ENCODE data around the gene CYTH3.
"Not testable (repeated sequence)": the region's sequence is repeated elsewhere in the genome, so short reads cannot be mapped to it uniquely, and the experiment has no call there.

CYTH3 gene, protein sequence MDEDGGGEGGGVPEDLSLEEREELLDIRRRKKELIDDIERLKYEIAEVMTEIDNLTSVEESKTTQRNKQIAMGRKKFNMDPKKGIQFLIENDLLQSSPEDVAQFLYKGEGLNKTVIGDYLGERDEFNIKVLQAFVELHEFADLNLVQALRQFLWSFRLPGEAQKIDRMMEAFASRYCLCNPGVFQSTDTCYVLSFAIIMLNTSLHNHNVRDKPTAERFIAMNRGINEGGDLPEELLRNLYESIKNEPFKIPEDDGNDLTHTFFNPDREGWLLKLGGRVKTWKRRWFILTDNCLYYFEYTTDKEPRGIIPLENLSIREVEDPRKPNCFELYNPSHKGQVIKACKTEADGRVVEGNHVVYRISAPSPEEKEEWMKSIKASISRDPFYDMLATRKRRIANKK
- total RNA-seq, result 8.6 to 21.2 reads per million in 2 donors

DNA sequence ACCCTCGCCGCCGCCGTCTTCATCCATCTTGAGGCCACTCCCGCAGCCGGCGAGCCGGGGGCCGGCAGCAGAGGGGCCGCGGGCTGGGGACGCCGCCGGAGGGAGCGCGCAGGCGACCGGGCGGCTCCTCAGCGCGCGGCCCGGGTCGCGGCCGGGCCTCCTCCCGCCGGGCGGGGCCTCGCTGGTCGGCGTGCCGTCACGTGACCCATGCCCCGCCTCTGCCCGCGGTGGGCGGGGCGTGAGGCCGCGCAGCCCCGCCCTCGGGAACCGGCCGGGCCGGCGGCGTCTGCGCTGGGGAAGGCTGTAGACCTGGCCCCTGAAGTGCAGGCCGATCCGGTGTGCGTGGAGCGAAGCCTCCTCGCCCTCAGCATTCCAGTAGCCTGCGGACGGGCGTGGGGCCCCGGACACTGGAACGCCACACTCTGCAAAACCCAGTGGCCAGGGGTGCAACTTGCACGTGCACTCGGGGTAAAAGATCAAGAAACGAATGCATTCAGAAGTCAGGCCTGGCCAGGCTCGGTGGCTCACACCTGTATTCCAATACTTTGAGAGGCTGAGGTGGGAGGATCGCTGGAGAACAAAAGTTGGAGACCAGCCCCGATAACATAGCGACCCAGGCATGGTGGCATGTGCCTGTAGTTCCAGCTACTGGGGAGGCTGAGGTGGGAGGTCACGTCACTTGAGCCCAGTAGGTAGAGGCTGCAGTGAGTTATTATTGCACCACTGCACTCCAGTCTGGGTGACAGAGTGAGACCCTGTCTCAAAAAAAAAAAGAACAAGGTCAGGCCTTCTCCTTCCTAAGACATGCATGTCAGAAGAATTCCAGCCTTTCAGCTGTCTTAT lies at the start of gene CYTH3:
Gene CYTH3 (minus strand): TSS at position 144 of the 843 bp plus-strand sequence. CDS start 117 bp downstream, at position 27.
- DNase-seq, result peak; percentile 62 to 76 (median 63)

DNA sequence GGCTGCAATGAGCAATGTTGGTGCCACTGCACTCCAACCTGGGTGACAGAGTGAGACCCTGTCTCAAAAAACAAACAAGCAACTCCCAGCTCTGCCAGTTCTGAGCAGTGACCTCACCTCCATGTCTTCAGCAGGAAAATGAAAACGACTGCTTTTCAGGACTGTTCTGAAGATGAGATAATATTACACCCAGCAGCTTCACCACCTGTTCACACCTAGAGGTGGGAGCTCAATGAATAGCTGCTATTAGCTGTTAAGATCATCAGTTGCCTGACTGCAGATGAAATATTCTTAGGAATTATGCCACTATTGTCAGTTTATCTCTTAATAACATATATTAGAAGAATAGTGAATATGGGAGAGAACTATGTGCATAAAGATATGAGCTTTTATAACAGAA lies 48.4 kb upstream of the CYTH3 start:
- DNase-seq, result no peak

DNA sequence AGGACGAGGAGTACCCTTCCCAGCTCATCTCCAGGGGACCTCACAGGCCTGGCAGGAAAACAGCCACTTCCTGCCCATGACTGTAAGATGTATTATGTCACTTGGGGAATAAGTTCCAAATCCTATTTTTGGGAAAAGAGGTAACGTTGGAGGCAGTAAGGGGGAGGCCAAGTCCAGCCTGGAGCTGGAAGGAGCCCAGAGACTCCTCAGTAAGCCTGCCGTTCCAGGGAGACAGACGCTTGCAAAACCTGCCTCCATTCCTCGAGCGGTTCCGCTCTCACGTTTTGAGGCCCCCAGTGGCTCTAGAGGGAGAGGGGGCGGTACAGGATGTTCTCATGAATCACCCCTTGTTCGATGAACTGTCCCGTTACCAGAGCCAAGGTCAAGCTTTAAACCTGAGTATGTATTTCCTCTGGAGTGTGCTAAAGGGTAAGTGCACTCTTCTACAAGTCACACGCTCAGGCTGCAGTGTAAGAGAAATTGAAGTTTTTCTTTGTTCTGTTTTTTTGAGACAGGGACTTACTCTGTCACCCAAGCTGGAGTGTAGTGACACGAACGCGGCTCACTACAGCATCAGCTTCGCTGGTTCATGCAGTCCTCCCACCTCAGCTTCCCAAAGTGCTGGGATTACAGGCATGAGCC lies 45.5 kb upstream of the CYTH3 start:
- DNase-seq, result no peak

DNA sequence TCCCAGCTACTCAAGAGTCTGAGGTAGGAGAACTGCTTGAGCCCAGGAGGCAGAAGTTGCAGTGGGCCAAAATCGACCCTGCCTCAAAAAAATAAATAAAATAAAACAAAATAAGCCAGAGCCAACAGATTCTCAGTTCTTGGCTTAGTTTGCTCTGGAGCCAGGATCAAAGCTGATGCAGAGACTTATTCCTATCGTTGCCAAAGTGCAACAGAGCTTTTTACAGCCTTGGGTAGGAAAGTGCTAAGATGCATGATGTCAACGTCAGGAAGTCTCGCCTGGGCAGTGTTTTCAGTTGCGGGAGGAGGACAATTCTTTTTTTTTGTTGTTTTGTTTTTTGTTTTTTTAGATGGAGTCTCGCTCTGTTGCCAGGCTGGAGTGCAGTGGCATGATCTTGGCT lies 43.8 kb upstream of the CYTH3 start:
- DNase-seq, result no peak

DNA sequence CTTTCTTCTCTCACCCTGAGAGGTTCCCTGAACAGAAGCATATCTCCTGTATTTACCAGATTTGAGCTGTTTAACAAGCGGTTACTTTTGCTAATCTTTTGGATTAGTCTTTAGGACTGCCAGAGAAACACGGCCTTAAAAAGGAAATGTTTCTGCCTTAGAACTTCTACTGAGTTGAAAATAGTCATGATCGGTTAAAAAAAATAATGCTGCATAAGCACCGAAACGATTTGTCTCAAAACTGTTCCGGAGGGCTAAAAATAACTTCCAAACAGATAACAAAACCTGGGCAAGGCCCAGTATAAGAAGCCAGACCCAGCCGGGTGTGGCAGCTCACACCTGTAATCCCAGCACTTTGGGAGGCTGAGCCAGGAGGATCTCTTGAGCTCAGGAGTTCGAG lies 43.3 kb upstream of the CYTH3 start:
- DNase-seq, result no peak

DNA sequence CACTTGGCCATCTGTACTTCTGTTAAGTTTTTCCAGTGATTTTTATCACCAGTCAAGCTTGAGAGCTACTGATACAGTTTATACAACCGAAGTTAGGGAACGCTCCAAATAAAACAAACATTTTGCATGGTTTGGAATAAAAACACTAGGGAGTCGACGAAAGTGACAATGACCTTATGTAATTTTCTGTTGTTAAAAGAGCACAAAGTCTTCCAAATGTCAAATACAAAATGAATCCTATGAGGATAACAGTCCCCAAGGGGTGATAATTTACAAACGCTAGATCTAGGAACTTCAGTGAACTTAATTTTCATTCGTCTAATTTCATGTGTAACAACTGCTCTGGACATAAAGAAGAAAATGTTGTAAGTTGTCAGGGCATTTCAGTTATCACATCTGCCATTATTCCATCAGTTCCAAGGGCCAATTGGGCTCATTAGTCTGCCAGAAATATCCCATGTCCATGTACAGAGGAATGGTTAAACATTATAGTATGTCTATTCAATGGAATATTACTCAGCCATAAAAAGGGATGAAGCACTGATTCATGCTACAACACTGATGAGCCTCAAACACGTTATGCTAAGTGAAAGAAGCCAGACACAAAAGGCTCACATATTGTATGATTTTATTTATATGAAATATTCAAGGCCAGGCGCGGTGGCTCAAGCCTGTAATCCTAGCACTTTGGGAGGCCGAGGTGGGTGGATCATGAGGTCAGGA lies 38.0 kb upstream of the CYTH3 start:
- no peak for DNase-seq

DNA sequence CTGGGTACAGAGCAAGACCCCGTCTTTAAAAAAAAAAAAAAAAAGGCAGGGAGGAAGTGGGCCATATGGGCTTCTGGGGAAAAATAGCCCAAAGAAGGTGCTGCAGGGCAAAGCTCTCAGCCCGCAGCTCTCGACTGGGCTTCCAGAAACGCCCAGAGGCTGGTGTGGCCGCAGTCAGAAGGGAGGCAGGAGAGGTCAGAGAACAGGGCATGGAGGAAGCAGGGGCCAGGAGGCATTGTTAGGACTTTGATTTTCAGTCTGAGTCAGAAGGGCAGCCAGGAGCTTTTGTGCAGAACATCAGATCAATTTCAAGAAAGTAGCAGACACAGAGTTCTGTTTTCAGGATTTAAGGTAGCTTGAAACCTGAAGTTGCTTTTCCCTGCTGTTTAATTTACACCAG lies 35.3 kb upstream of the CYTH3 start:
- DNase-seq, result no peak

DNA sequence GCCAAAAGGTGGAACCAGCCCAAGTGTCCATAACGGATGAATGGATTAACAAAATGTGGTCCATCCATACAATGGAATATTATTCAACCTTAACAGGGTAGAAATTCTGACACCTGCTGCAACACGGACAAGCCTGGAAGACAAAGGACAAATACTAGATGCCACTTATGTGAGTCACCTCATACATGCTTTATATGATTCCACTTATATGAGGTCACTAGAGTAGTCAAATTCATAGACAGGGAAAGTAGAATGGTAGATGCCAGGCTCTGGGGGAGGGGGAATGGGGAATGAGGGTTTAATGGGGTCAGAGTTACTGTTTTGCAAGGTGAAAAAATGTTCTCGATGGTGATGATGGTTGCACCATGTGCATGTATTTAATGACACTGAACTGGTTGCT lies 34.0 kb upstream of the CYTH3 start:
- DNase-seq, result no peak

DNA sequence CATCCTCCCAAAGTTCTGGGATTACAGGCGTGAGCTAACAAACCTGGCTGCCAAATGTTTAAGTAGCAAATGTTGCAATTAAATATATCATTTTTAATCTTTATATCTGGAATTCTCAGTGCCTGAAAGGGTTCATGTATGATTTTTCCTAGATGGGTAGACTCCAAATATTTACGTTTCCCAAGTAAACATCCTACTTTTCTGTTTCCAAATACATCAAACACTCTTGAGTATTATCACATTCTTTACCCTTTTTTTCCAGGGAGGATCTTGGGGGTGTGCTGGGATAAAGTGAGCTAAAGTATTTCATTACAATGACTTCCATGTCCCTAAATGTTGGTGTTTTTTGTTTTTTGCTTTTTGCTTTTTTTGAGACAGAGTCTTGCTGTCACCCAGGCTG lies 32.9 kb upstream of the CYTH3 start:
- no peak for DNase-seq

DNA sequence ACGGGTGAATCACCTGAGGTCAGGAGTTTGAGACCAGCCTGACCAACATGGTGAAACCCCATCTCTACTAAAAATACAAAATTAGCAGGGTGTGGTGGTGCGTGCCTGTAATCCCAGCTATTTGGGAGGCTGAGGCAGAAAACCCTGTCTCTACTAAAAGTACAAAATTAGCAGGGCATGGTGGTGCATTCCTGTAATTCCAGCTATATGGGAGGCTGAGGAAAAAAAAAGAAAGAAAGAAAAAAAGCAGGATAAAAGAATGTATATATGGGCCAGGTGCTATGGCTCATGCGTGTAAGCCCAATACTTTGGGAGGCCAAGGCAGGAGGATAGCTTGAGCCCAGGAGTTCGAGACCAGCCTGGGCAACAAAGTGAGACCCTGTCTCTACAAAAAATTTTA lies 29.0 kb upstream of the CYTH3 start:
- DNase-seq, result not testable (repeated sequence)

DNA sequence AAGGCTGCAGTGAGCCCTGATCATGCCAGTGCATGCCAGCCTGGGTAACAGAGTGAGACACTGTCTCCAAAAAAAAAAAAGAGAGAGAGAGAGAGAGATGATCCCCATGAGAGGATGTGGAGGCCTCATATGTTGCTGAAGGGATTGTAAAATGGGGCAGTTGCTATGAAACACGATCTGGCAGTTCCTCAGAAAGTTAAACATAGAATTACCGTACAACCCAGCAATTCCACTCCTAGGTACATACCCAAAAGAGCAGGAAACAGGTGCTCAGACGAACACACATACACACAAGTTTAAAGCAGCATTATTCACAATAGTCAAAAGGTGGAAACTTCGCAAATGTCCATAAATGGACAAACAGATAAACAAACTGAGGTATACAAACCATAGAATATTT lies 27.4 kb upstream of the CYTH3 start:
- no peak for DNase-seq

DNA sequence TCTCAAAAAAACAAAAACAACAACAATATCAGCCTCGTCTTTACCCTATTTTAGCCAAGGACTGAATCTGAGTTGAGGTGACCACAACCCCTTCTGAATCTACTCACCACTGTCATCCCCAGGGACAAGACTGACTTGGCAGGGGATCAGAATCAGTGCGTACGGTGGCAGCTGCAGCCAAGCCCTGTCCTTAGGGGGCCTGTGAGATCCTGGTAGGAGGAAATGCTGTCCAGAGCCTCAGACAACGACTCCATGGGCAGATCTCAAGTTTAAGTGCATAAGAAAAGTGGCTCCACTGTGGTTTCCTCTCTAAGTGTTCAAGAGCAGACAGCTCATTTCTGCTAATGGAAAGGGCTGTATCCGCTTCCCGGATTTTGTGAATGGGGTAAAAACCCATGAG lies 22.4 kb upstream of the CYTH3 start:
- DNase-seq, result no peak

DNA sequence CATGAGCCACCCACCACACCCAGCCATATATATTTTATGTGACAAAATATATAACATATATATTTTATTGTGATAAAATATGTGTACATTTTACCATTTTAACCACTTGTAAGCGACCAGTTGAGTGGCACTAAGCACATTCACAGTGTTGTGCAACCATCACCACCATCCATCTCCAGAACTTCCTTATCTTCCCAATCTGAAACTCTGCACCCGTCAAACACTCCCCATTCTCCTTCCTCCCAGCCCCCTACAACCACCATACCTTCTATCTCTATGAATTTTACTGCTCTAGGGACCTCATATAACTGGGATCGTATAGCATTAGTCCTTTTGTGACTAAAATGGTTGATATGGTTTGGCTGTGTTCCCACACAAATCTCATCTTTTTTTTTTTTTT lies 20.8 kb upstream of the CYTH3 start:
- no peak for DNase-seq

DNA sequence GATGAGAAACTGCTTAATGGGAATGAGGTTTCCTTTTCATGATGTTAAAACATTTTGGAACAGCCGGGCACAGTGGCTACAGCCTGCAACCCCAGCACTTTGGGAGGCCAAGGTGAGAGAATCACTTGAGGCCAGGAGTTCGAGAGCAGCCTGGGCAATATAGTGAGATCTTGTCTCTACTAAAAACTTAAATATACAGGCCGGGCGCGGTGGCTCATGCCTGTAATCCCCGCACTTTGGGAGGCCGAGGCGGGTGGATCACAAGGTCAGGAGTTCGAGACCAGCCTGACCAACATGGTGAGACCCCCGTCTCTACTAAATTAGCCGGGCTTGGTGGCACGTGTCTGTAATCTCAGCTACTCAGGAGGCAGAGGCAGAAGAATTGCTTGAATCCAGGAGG lies 19.5 kb upstream of the CYTH3 start:
- not testable (repeated sequence) for DNase-seq

DNA sequence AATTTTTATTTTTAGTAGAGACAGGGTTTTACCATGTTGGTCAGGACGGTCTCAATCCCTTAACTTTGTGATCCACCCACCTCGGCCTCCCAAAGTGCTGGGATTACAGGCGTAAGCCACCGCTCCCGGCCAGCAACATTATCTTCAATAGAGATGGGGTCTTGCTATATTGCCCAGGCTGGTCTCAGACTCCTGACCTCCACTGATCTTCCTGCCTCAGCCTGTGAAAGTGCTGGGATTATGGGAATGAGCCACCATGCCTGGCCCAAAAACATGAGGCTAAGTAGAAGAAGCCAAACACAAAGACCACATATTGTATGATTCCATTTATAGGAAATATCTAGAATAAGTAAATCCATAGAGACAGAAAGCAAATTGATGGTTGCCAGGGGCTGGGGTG lies 19.1 kb upstream of the CYTH3 start:
- no peak for DNase-seq

DNA sequence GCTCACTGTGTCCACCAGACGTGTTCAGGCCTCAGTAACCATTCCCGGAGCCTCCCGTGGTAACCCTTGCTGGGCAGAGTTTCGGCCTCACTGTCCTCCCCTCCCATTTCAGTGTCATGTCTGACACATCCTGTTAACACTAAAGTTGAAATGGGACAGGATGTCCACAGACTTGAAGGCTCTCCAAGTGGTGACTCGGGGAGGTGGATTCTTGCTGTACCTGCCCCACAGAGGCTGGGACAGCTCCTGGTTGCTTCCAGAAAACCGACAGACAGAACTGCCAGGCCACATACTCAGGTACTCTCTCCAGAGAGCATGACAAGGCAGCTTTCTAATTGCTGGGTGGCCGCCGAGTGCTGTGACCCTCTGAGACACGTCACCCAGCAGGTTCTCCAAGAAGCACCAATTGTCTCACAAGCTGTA lies 17.9 kb upstream of the CYTH3 start:
- no peak for DNase-seq

DNA sequence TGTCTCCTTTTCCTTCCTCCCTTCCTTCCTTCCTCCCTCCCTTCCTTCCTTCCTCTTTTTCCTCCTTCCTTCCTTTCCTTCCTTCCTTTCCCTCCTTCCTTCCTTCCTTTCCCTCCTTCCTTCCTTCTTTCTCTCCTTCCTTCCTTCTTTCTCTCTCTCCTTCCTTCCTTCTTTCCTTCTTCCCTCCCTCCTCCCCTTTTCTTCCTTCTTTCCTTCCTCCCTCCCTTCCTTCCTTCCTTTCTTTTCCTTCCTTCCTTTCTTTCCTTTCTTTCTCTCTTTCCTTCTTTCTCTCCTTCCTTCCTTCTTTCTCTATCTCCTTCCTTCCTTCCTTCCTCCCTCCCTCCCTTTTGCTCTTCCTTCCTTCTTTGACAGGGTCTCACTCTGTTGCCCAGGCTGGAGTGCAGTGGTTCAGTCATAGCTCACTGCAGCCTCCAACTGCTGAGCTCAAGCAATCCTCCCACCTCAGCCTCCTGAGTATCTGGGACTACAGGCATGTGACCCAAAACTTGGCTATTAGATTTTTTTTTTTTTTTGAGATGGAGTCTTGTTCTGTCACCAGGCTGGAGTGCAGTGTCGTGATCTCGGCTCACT lies 15.9 kb upstream of the CYTH3 start:
- DNase-seq, result no peak

DNA sequence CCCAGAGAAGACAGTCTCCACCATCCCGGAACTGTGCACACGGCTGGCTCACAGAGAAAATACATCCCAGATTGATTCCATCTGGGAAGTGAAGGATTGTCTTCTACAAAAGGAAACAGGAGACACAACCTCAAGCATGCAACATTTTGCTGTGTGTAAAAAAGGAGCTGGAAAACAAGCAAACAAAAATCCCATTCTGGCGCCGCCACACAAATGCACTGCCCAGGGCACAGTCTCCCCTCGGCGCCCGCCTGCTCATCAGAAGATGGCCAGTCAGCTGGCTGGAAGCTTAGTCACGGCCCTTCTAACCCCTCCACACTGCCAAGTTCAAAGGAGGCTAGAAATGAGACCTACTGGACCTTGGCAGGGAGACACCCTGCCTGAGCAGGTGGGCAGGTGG lies 14.1 kb upstream of the CYTH3 start:
- DNase-seq, result no peak

DNA sequence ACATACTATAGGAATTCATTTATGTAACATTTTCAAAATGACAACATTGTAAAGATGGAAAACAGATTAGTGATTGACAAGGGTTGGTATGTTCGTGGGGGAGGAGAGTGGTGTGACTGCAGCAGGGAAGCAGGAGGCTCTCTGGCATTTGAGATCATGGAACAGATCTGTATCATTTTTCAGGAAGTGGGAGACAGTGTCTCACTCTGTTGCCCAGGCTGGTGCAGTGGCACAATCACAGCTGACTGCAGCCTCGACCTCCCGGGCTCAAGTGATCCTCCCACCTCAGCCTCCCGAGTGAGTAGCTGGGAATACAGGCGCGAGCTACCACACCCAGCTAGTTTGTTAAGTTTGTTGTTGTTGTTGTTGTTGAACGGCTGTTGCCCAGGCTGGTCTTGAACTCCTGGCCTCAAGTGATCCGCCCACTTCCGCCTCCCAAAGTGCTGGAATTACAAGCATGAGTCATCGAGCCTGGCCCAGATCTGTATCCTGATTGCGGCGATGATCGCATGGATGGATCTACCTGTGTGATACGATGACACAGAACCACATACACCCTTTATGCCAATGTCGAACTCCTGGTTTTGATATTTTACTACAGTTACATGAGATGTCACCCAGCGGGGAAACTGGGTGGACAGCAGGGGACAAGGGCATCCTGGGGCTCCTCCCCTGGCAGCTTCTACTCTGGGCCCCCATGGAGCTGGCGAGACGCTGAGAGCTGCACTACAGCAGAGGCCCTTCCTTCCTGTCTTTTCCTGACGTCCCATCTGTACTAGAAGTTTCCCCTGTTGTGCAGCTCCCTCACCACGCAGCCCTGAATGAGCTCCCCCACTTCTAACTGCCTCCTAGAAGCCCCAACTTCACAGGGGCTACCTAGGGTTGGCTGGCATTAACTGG lies 12.3 kb upstream of the CYTH3 start:
- DNase-seq, result no peak

DNA sequence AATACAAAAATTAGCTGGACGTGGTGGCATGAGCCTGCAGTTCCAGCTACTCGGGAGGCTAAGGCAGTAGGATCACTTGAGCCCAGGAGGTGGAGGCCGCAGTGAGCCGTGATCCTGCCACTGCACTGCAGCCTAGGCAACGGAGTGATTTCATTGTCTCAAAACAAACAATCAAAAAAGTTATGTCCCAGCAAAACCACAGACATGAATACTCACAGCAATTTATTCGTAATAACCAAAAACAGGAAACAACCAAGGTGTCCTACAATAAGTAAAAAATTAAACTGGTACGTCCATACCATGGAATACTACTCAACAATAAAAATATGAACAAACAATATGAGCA lies 11.6 kb upstream of the CYTH3 start:
- DNase-seq, result no peak

DNA sequence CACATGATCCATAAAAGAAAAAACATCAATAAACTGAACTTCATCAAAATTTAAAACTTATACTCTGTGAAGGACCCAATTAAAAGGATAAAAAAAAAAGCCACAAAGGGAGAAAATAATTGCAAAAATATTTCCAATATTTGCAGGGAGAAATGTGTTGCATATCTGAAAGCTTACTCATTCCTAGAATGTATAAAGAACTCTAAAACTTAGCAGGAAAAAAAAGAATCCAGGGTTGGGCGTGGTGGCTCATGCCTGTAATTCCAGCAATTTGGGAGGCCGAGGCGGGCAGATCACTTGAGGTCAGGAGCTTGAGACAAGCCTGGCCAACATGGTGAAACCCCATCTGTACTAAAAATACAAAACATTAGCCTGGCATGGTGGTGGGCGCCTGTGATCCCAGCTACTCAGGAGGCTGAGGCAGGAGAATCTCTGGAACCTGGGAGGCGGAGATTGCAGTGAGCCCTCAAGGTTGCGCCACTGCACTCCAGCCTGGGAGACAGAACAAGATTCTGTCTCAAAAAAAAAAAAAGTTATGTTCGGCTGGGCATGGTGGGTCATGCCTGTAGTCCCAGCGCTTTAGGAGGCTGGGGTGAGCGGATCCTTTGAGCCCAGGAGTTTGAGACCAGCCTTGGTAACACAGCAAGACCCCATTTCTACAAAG lies 11.1 kb upstream of the CYTH3 start:
- DNase-seq, result not testable (repeated sequence)

Data from T-helper 2 cell (primary cell).